Neural progenitor cell (in vitro differentiated cells): ENCODE data around the gene MYLK4.

Experiments used
- EZH2 ChIP-seq: fragments of 200-600 bp; sonication (generic); IDR thresholded peaks from 2 replicates; pipeline ENCODE4 v1.6.1; 2017; ENCODE audit warnings: antibody characterized with exemption, mild to moderate bottlenecking, moderate library complexity
- EZH2phosphoT487 ChIP-seq: fragments of 200-600 bp; sonication (generic); IDR thresholded peaks from 2 replicates; pipeline ENCODE4 v1.6.1; 2017; ENCODE audit warnings: antibody characterized with exemption
- TF ChIP-seq, protein P1 (sequence below): fragments of 200-600 bp; sonication (generic); IDR thresholded peaks from 2 replicates; pipeline ENCODE4 v1.5.1; 2017; ENCODE audit warnings: antibody characterized with exemption, mild to moderate bottlenecking

GRCh38 chr6:2737885-2738284 is 12.8 kb downstream of the MYLK4 start:
- TF ChIP-seq, protein P1, sequence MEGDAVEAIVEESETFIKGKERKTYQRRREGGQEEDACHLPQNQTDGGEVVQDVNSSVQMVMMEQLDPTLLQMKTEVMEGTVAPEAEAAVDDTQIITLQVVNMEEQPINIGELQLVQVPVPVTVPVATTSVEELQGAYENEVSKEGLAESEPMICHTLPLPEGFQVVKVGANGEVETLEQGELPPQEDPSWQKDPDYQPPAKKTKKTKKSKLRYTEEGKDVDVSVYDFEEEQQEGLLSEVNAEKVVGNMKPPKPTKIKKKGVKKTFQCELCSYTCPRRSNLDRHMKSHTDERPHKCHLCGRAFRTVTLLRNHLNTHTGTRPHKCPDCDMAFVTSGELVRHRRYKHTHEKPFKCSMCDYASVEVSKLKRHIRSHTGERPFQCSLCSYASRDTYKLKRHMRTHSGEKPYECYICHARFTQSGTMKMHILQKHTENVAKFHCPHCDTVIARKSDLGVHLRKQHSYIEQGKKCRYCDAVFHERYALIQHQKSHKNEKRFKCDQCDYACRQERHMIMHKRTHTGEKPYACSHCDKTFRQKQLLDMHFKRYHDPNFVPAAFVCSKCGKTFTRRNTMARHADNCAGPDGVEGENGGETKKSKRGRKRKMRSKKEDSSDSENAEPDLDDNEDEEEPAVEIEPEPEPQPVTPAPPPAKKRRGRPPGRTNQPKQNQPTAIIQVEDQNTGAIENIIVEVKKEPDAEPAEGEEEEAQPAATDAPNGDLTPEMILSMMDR, result no peak
- TF ChIP-seq EZH2phosphoT487 (no peak), EZH2 (no peak)
